ENCODE measurements around the gene SH3BP4.

Gene SH3BP4

DNA sequence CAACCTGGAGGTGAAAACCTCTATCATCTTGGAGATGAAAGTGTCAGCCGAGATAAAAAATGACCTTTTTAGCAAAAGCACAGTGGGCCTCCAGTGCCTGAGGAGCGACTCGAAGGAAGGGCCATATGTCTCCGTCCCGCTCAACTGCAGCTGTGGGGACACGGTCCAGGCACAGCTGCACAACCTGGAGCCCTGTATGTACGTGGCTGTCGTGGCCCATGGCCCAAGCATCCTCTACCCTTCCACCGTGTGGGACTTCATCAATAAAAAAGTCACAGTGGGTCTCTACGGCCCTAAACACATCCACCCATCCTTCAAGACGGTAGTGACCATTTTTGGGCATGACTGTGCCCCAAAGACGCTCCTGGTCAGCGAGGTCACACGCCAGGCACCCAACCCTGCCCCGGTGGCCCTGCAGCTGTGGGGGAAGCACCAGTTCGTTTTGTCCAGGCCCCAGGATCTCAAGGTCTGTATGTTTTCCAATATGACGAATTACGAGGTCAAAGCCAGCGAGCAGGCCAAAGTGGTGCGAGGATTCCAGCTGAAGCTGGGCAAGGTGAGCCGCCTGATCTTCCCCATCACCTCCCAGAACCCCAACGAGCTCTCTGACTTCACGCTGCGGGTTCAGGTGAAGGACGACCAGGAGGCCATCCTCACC lies 90.2 kb downstream of the SH3BP4 start:
- DNase-seq (ENCODE audit: low read depth in 2 of 2) = no peak

- DNase-seq (ENCODE audit: low read depth in 2 of 2) = no peak
Measured at GRCh38 chr2:235042576-235043515, 91.0 kb downstream of the SH3BP4 start.

GRCh38 chr2:235043762-235044500 lies 92.1 kb downstream of the SH3BP4 start:
- DNase-seq (ENCODE audit: low read depth in 2 of 2) = no peak

DNA sequence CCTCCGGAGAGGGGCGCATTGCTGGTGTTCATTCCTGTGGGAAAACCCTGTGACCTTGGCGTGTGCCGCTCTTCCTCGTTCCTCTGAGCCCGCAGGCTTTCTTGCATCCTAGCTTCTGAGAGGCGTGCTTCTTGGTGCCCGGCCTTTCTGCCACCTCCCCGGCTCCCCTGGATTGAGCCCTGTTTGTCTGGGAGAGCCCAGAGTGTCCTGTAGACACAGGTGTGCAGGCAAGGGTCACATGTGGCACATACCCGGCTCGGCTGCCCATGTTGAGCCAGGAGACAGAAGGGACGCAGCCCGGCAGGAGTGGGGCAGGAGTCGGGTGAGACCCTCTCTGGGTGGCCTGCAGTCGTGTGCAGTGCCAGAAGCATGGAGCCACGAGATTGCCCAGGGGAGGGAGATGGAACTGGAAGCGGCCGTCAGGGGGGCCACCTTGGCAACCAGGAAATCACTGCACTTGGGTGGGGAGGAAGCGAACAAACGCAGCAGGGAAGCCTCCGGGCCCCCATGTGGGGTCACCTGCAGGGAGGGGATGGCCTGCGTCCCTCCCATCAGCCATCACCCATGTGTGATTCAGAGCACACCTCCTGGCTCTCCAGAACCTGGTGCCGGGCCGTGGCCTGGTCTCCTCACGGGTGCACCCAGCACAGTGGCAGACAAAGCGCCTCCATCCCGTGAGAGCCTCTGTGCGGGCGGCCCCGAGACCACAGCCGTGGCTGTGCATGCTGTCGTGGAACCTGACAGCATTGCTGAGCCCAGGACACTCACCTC lies 92.9 kb downstream of the SH3BP4 start:
- DNase-seq (ENCODE audit: low read depth in 2 of 2) = no peak

GRCh38 chr2:235045336-235045972 lies 93.6 kb downstream of the SH3BP4 start:
- DNase-seq (ENCODE audit: low read depth in 2 of 2) = no peak

GRCh38 chr2:235045973-235046343 lies 94.1 kb downstream of the SH3BP4 start:
- DNase-seq (ENCODE audit: low read depth in 2 of 2) = no peak

DNA sequence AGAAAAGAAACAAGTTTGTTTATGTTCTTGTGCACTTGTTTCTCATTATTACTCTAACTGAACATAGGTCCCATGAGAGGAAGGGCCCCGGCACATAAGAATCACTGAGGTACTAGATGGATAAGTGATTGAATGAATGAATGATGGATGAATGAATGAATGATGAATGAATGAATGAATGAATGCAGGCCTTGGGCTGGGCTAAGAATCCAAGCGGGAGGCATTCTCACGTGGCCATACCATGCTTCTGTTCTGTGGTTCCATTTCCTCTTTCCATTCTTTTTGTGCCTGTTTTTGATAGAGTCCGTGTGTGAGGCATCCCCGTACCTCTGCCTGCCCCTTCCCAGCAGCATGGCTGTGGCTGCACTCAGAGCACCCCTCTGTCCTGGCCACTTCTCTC lies 94.8 kb downstream of the SH3BP4 start:
- no peak for DNase-seq (ENCODE audit: low read depth in 2 of 2)

GRCh38 chr2:235047171-235048160 lies 95.6 kb downstream of the SH3BP4 start:
- no peak for DNase-seq (ENCODE audit: low read depth in 2 of 2)

GRCh38 chr2:235048549-235048948 lies 96.7 kb downstream of the SH3BP4 start:
- no peak for DNase-seq (ENCODE audit: low read depth in 2 of 2)

GRCh38 chr2:235049069-235049468 lies 97.3 kb downstream of the SH3BP4 start:
- DNase-seq (ENCODE audit: low read depth in 2 of 2) = no peak

DNA sequence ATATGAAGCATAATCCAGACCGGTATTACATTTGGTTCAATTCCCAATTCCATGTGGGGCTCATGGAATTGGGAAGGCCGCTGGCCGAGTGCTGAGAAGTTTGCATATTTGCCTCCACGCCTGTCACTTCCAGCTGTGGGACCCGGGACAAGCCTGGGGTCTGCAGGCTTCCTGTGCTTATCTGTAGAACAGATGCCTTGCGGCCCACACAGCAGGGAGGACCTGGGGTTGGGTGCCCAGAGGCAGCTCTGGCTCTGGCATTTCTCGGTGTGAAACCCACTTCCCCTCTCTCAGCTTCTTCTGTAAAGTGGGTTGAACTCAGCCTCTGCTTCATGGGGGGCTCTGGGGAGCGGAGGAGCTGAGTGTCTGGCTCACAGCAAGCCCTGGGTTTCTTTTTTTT lies 97.9 kb downstream of the SH3BP4 start:
- no peak for DNase-seq (ENCODE audit: low read depth in 2 of 2)

DNA sequence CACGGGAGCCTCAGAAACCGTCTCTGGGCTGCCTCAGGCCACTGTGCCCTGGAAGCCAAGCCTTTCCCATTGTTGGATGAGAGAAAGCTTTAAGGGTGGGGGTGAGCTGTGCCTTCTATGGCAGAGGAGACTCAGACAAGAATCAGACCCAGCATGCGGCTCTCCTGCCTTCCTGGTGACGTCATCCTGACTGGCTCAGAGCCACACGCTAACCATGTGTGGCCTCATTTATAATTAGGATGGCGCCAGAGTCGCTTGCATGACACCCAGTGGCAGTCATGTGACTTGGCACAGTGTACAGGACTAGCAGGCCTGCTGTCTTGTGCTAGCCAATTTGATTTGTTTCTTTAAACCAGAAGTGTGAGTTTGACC lies 99.1 kb downstream of the SH3BP4 start:
- DNase-seq (ENCODE audit: low read depth in 2 of 2) = no peak

GRCh38 chr2:235051436-235052260 lies 99.8 kb downstream of the SH3BP4 start:
- no peak for DNase-seq (ENCODE audit: low read depth in 2 of 2)

GRCh38 chr2:235052514-235053354 lies 100.9 kb downstream of the SH3BP4 start:
- DNase-seq (ENCODE audit: low read depth in 2 of 2) = no peak

DNA sequence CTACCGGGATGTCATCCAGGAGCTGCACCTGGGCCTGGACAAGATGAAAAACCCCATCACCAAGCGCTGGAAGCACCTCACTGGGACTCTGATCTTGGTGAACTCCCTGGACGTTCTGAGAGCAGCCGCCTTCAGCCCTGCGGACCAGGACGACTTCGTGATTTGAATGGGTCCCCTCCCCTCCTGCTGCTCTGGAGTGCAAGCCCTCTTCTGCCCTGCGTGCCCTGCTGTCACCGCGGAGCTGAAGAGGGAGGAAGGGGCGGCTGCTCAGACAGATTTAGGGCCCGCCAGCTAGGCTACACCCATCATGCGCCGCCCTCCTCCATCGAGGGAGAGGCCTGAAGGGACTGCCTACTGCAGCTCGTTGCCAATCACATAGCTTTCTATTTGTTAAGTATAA lies 101.8 kb downstream of the SH3BP4 start:
- no peak for DNase-seq (ENCODE audit: low read depth in 2 of 2)

DNA sequence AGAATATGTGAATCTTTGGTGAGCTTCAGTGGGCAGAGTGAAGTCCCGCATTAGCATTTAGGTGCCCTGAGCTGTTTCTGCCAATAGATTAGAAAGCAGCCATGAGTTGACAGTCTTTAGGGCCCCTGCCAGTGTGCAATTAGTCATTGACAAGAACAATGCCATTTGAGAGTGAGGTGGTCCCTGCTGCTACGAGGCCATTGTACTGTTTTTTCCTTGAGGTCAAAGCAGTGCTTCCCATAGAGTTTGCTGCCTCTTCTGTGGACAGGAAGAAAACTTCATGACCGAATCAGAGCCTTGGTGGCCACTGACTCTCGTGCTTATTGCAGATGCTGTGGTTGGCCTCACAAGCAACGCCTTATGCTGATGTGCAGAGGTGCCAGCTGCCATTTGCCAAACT lies 102.7 kb downstream of the SH3BP4 start:
- no peak for DNase-seq (ENCODE audit: low read depth in 2 of 2)

- no peak for DNase-seq (ENCODE audit: low read depth in 2 of 2)
Measured at GRCh38 chr2:235054919-235055318, 103.1 kb downstream of the SH3BP4 start.

GRCh38 chr2:235055891-235056516 lies 104.2 kb downstream of the SH3BP4 start:
- no peak for DNase-seq (ENCODE audit: low read depth in 2 of 2)
